ENCODE measurements around the gene SNTB2. TPM values are rescaled to one million over a fixed set of nuclear protein-coding genes. Genes with fewer than 3 reads are reported as not detected.

The SNTB2 gene
- total and polyA plus RNA-seq, 2 of the 8 experiments (the other 6 are each of a cell fraction or from before 2014, with no cell fraction given), result 6.0 to 16.1 TPM

DNA sequence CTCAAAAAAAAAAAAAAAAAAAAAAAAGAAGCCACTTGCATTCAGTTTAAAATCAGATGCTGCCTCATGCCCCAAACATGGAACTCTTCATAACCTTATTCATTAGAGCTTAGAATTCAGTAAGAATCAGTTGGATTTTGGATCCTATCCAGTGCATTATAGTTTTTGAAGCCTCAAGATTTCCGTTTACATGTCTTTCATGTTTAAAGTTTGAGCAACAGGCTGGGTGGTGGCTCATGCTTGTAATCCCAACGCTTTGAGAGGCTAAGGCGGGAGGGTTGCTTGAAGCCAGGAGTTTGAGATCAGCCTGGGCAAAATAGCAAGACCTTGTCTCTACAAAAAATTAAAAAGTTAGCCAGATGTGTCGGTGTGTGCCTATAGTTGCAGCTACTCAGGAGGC lies 55.0 kb downstream of the SNTB2 start (continued):
- TF ChIP-seq CTCF (IDR thresholded peaks at IDR 0.05; ENCODE audit: control extremely low read depth in 1 of 3, insufficient read depth in 1 of 3, low read depth in 1 of 3, low read length in 3 of 3), result no peak
